Heart right ventricle (tissue), 16 donors: ENCODE data around the gene IDH2. TPM values are rescaled to one million over a fixed set of nuclear protein-coding genes. Genes with fewer than 3 reads are reported as not detected.
"Not testable (repeated sequence)": the region's sequence is repeated elsewhere in the genome, so short reads cannot be mapped to it uniquely, and the experiment has no call there.

Experiments used
- ATAC-seq, 8 donors: fragments of 200-7000 bp; cut with Tn5 transposase; one replicate each; pipeline ENCODE4 v1.9.1; 2020; ENCODE audit warnings: mild to moderate bottlenecking in 8 of 8, moderate library complexity in 8 of 8, moderate number of reproducible peaks in 1 of 8
- DNase-seq, 2 donors: peaks; one replicate each; pipeline ENCODE4 v3.0.0-alpha.2; 2020
- H3K27ac ChIP-seq, 10 donors: fragments of 200-600 bp; sonication (generic) in 2 of 10; one replicate each; pipeline versions ENCODE4 v1.5.0 to v1.8.0; 2020 to 2022; ENCODE audit warnings: mild to moderate bottlenecking in 3 of 10
- H3K27me3 ChIP-seq, 7 donors: fragments of 200-600 bp; one replicate each; pipeline ENCODE4 v1.8.0; 2021 to 2022; ENCODE audit warnings: mild to moderate bottlenecking in 2 of 7
- H3K36me3 ChIP-seq, 9 donors: fragments of 200-600 bp; sonication (generic) in 1 of 9; one replicate each; pipeline versions ENCODE4 v1.5.0 to v1.8.0; 2020 to 2022; ENCODE audit warnings: mild to moderate bottlenecking in 2 of 9
- H3K4me1 ChIP-seq, 9 donors: fragments of 200-600 bp; sonication (generic) in 1 of 9; one replicate each; pipeline versions ENCODE4 v1.5.0 to v1.8.0; 2020 to 2022; ENCODE audit warnings: mild to moderate bottlenecking in 4 of 9
- H3K4me3 ChIP-seq, 10 donors: fragments of 200-600 bp; sonication (generic) in 2 of 10; one replicate each; pipeline versions ENCODE4 v1.5.0 to v1.8.0; 2020 to 2022; ENCODE audit warnings: mild to moderate bottlenecking in 7 of 10, moderate library complexity in 2 of 10
- H3K9me3 ChIP-seq, 11 donors: fragments of 200-600 bp in 10 of 11; sonication (generic) in 2 of 11; one replicate each; pipeline versions ENCODE4 v1.5.0 to v1.8.0; 2013 to 2022; ENCODE audit warnings: mild to moderate bottlenecking in 2 of 11, control low read depth in 1 of 11, moderate library complexity in 1 of 11
- WGBS, 2 donors: extraction: QIAGEN DNeasy Blood & Tissue Kit; methylation state at CpG; one replicate each; pipeline ENCODE4 v1.1.7; 2013; ENCODE audit warnings: inconsistent platforms in 1 of 2; 5-methylcytosine and 5-hydroxymethylcytosine counted together
- intact Hi-C, 10 donors: fragments of 100-400 bp; cut with DNase I; formaldehyde crosslinking; loops; one replicate each; pipeline versions ENCODE4 v1.11.1 to v1.14.2; 2022
- polyA plus RNA-seq, 2 donors: library from polyadenylated mRNA; stranded (reverse); fragments of 200-250 nt; gene quantifications; one replicate each; pipeline ENCODE4 v1.2.3, GENCODE V29; 2013
- total RNA-seq, 10 donors: library from RNA; stranded (reverse); fragmentation: NEBNext Ultra II Directional in 3 of 10; extraction: Animal tissue kit (Norgen Biotek cat#: 25700) in 3 of 10; gene quantifications; one replicate each; pipeline versions ENCODE4 v1.2.1 to v1.2.4, GENCODE V29; 2021 to 2023
- TF ChIP-seq, protein P1 (sequence below), 9 donors: fragments of 200-600 bp; sonication (generic) in 2 of 9; IDR thresholded peaks; one replicate each; pipeline versions ENCODE4 v1.5.0 to v1.8.0; 2021 to 2022; ENCODE audit warnings: antibody characterized with exemption in 9 of 9, mild to moderate bottlenecking in 5 of 9, moderate library complexity in 1 of 9
- donor health status: Arrhythmogenic right ventricular cardiomyopathy.
- donor health status: ischemic (EF 13 %, LVEDD 7.1; RV severe dilation, severe dysfunction).
- donor health status: healthy with polysubstance abuse.
- donor health status: DM: no; HTN: yes; CAD: no.
- donor health status: DM: no; HTN: no; CAD: no.
- donor health status: ischemic (EF 25% LVEDD 6.9; RV normal size, moderate dysfunction).
- donor health status: ischemic (EF 25% LVEDD 5.7; RV mildly dilated, moderate dysfunction).
- donor health status: healthy.
- donor health status: DM: yes; HTN: yes; CAD: no.
- donor health status: Ischemic cardiomyopathy.
- donor health status: ischemic (EF 35%, LVEDD 5.7; RV mildly dilated, moderate dysfunction).
- donor health status: nonischemic (EF 11% LVEDD 7.7; RV severe dilation, severe dysfunction).
- donor health status: DM: yes; HTN: yes; CAD: no.
- donor health status: PGD.
- donor health status: ischemic (EF 29% LVEDD 5.4; RV normal size, mild dysfunction).
- donor health status: nonischemic (EF 23%, LVEDD 6.1; RV moderate dilation, normal function).

The IDH2 gene
- total and polyA plus RNA-seq, 12 donors: 279 to 1,135 (median 923) TPM

DNA sequence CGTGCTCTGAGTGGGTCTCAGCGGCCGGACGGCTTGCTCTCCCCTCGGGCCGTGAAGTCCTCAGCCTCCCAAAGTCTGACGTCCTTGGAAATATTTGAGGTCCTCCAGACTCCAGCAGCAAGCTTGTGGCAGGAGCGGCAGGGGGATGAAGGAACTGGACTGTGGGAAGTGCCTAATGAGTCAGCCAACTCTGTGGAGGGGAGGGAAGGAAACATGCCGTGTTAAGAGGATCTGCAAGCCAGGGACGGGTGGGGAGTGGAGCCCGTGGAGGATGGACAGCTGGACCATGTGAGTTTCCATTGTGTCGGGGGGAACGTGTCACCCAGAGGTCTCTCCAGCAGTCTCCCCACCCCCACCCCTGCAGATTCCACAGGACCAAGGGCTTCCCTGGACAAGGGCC is 39.4 kb upstream of the IDH2 start:
- WGBS, 2 donors: 56 to 64% methylated on average over 13 of the region's 13 CpGs

DNA sequence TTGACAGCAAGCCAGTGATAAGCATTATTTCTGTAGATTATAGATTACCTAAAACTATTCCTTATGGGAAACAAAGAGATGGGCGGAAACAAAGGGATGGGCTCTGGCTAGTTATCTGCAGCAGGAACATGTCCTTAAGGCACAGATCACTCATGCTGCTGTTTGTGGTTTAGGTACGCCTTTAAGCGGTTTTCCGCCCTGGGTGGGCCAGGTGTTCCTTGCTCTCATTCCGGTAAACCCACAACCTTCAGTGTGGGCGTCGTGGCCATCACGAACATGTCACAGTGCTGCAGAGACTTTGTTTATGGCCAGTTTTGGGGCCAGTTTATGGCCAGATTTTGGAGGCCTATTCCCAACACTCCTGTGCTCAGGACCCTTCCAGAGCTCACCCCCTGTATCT is 37.3 kb upstream of the IDH2 start:
- 87 to 94% methylated on average over 8 of the region's 8 CpGs for WGBS, 2 donors

More for the DNA sequence above, 39.4 kb upstream of the IDH2 start:
- Histone ChIP-seq H3K27me3 (no peaks in the 10 kb centered on the region), H3K4me3 (no peak overlapping the region), H3K9me3 (no peaks in the 10 kb centered on the region), H3K36me3 (no peaks in the 10 kb centered on the region), H3K27ac (no peak overlapping the region), H3K4me1 (peaks cover 0 to 16% (median 6%) of the 10 kb centered on the region in 9 donors)
- TF ChIP-seq, protein P1, sequence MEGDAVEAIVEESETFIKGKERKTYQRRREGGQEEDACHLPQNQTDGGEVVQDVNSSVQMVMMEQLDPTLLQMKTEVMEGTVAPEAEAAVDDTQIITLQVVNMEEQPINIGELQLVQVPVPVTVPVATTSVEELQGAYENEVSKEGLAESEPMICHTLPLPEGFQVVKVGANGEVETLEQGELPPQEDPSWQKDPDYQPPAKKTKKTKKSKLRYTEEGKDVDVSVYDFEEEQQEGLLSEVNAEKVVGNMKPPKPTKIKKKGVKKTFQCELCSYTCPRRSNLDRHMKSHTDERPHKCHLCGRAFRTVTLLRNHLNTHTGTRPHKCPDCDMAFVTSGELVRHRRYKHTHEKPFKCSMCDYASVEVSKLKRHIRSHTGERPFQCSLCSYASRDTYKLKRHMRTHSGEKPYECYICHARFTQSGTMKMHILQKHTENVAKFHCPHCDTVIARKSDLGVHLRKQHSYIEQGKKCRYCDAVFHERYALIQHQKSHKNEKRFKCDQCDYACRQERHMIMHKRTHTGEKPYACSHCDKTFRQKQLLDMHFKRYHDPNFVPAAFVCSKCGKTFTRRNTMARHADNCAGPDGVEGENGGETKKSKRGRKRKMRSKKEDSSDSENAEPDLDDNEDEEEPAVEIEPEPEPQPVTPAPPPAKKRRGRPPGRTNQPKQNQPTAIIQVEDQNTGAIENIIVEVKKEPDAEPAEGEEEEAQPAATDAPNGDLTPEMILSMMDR (IDR thresholded peaks at IDR 0.05): no peak
- no peak for DNase-seq
- ATAC-seq: no peak
- intact Hi-C loops: no loop called here

DNA sequence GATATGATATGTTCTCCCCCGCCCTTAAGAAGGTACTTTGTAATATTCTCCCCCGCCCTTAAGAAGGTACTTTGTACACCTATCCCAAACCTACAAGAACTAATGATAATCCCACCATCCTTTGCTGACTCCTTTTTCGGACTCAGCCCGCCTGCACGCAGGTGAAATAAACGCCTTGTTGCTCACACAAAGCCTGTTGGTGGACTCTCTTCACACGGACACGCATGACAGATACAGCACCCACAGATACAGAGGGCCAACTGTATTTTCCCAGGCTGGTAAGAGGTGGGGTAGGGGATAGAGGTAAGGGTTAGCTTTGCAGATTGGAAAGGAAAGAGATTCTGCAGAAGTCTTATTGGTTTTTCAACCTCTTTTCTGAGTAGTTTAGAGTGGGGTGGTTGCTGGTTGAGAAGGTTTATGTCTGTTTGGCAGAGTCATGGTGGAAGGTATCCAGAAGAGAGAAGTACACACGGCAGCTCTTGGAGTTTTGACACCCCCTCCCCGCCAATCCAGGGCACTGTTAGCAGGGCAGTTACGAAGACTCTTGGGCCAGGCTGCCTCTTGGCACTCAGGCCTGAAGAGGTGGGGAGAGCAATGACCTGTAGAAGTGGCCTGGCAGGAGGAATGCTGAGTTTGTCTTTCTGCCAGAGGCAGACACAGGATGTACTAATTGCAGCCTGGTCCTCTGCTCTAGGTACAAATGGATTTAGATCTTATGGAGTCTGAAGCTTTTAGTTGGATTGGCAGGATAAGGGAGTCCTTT is 36.0 kb upstream of the IDH2 start:
- peak overlapping the region in 3 of 10 donors; percentile 37 to 48 (median 40) for H3K27ac ChIP-seq
- intact Hi-C loops: no loop called here
- DNase-seq: peak; percentile 28 to 45

More for the DNA sequence above, 37.3 kb upstream of the IDH2 start:
- peaks cover 0 to 16% (median 6%) of the 10 kb centered on the region in 9 donors for H3K4me1 ChIP-seq
- ATAC-seq, H3K9me3 ChIP-seq, DNase-seq, intact Hi-C loops, H3K4me3 ChIP-seq, H3K36me3 ChIP-seq, H3K27me3 ChIP-seq: not testable (repeated sequence)
- H3K27ac ChIP-seq: peak overlapping the region in 1 of 10 donors; percentile 10

DNA sequence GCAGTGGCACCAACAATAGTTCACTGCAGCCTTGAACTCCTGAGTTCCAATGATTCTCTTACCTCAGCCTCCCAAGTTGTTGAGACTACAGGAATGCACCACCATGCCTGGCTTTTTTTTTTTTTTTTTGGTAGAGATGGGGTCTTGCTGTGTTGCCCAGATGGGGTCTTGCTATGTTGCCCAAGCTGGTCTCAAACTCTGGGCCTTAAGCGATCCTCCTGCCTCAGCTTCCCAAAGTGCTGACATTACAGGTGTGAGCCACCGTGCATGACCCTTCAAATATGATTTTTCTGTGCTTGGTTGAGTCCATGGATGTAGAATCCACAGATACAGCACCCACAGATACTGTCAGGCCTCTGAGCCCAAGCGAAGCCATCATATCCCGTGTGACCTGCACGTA is 30.2 kb upstream of the IDH2 start:
- no peak overlapping the region for H3K27ac ChIP-seq
- no peaks in the 10 kb centered on the region for H3K36me3 ChIP-seq
- DNase-seq (no peak), ATAC-seq (no peak)
- TF ChIP-seq, protein P1 (IDR thresholded peaks at IDR 0.05): no peak
- peaks cover 0 to 2% (median 0%) of the 10 kb centered on the region in 9 donors for H3K4me1 ChIP-seq
- no peak overlapping the region for H3K4me3 ChIP-seq
- H3K9me3 ChIP-seq: no peaks in the 10 kb centered on the region
- 91 to 92% methylated on average over 5 of the region's 5 CpGs for WGBS, 2 donors
- H3K27me3 ChIP-seq: no peaks in the 10 kb centered on the region
- intact Hi-C loops: no loop called here

More for the DNA sequence above, 36.0 kb upstream of the IDH2 start:
- ATAC-seq: peak; percentile 38 to 94 (median 70)
- Histone ChIP-seq H3K27me3 (no peaks in the 10 kb centered on the region), H3K9me3 (no peaks in the 10 kb centered on the region), H3K36me3 (no peaks in the 10 kb centered on the region), H3K4me1 (peaks cover 0 to 12% (median 3%) of the 10 kb centered on the region in 9 donors), H3K4me3 (no peak overlapping the region)
- TF ChIP-seq, protein P1 (IDR thresholded peaks at IDR 0.05): no peak
- WGBS, 2 donors: 80 to 83% methylated on average over 11 of the region's 11 CpGs

DNA sequence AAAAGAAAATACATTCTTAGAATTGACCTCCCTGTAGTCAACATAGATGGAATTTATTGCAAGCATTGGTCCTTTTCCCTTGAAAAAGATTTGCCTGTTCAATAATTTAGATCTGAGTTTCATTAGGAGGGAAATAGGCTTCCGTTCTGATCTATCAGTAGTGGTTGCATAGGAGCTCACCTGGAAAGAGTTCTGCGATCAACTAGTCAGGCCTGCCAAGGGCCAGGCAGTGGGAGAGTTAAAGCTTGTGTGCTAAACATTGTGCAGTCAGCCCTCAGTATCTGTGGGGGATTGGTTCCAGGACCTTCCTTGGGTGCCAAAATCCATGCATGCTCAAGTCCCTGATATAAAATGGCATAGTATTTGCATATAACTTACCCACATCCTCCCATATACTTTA is 29.6 kb upstream of the IDH2 start:
- WGBS, 2 donors: 91 to 92% methylated on average over 2 of the region's 2 CpGs
- TF ChIP-seq, protein P1 (IDR thresholded peaks at IDR 0.05): no peak
- intact Hi-C loops: no loop called here
- H3K27me3 ChIP-seq: peaks cover 0 to under 1% (median 0%) of the 10 kb centered on the region in 7 donors
- H3K4me1 ChIP-seq: peaks cover 0 to 7% (median under 1%) of the 10 kb centered on the region in 9 donors
- no peak overlapping the region for H3K4me3 ChIP-seq
- ATAC-seq (no peak), DNase-seq (no peak)
- H3K36me3 ChIP-seq: no peaks in the 10 kb centered on the region
- H3K27ac ChIP-seq: no peak overlapping the region
- H3K9me3 ChIP-seq: no peaks in the 10 kb centered on the region
